ENCODE measurements around the gene ZNF335.

Gene ZNF335

GRCh38 chr20:45969712-45970634, 2.0 kb downstream of the ZNF335 start:
- Histone ChIP-seq H3K4me3 (ENCODE audit: low read length) (peak overlapping the region; percentile 93), H3K9ac (ENCODE audit: low read length) (peak overlapping the region; percentile 98), H3K4me1 (ENCODE audit: control insufficient read depth, insufficient read depth, low read length) (peaks cover 35% of the 10 kb centered on the region), H3K9me3 (ENCODE audit: control insufficient read depth, low read length) (no peaks in the 10 kb centered on the region), H3K27me3 (replicated peaks; ENCODE audit: control insufficient read depth, insufficient read depth, low read length) (no peaks in the 10 kb centered on the region), H3K36me3 (ENCODE audit: control insufficient read depth, insufficient read depth, low read length, severe bottlenecking) (peaks cover 34% of the 10 kb centered on the region)
- DNase-seq (ENCODE audit: low read depth) = peak; percentile 81

- Histone ChIP-seq H3K4me3 (ENCODE audit: low read length) (peak overlapping the region; percentile 62), H3K9ac (ENCODE audit: low read length) (peak overlapping the region; percentile 98), H3K9me3 (ENCODE audit: control insufficient read depth, low read length) (no peaks in the 10 kb centered on the region), H3K36me3 (ENCODE audit: control insufficient read depth, insufficient read depth, low read length, severe bottlenecking) (peaks cover 43% of the 10 kb centered on the region), H3K4me1 (ENCODE audit: control insufficient read depth, insufficient read depth, low read length) (peaks cover 29% of the 10 kb centered on the region), H3K27me3 (replicated peaks; ENCODE audit: control insufficient read depth, insufficient read depth, low read length) (no peaks in the 10 kb centered on the region)
- DNase-seq (ENCODE audit: low read depth) = no peak
These were observed 2.9 kb downstream of the ZNF335 start for GRCh38 chr20:45968801-45969711.

GRCh38 chr20:45968081-45968671, 3.8 kb downstream of the ZNF335 start:
- Histone ChIP-seq H3K9me3 (ENCODE audit: control insufficient read depth, low read length) (no peaks in the 10 kb centered on the region), H3K4me3 (ENCODE audit: low read length) (peak overlapping the region; percentile 62), H3K27me3 (replicated peaks; ENCODE audit: control insufficient read depth, insufficient read depth, low read length) (no peaks in the 10 kb centered on the region), H3K36me3 (ENCODE audit: control insufficient read depth, insufficient read depth, low read length, severe bottlenecking) (peaks cover 52% of the 10 kb centered on the region), H3K4me1 (ENCODE audit: control insufficient read depth, insufficient read depth, low read length) (peaks cover 29% of the 10 kb centered on the region), H3K9ac (ENCODE audit: low read length) (peak overlapping the region; percentile 98)
- no peak for DNase-seq (ENCODE audit: low read depth)

DNA sequence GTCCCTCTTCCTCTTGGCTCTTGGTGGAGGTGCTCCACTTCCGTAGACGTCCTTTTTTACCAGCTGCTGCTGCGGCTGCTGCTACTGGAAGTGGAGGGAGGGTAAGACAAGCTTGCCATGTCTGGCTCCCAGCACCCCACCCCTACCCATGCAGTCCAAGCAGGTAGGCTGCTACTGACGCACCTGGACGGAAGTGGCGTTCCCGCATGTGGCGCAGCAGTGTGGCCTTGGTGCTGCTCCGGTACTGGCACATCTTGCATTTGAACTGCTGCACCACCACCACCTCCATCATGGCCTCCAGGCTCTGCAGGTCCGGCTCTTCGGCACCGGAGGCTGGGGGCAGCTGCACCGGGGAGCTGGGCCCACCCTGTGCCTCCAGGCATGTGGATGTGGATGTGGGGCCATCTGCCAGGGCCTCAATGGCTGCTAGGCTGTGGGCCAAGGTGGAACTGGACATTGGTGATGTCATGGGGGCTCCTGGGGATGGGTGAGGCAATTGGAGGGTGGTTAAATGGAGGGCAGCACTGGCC, 4.4 kb downstream of the ZNF335 start:
- peaks cover 56% of the 10 kb centered on the region for H3K36me3 ChIP-seq (ENCODE audit: control insufficient read depth, insufficient read depth, low read length, severe bottlenecking)
- peaks cover 29% of the 10 kb centered on the region for H3K4me1 ChIP-seq (ENCODE audit: control insufficient read depth, insufficient read depth, low read length)
- H3K9ac ChIP-seq (ENCODE audit: low read length) = no peak overlapping the region
- no peaks in the 10 kb centered on the region for H3K9me3 ChIP-seq (ENCODE audit: control insufficient read depth, low read length)
- no peak for DNase-seq (ENCODE audit: low read depth)
- no peak overlapping the region for H3K4me3 ChIP-seq (ENCODE audit: low read length)
- H3K27me3 ChIP-seq (replicated peaks; ENCODE audit: control insufficient read depth, insufficient read depth, low read length) = no peaks in the 10 kb centered on the region

DNA sequence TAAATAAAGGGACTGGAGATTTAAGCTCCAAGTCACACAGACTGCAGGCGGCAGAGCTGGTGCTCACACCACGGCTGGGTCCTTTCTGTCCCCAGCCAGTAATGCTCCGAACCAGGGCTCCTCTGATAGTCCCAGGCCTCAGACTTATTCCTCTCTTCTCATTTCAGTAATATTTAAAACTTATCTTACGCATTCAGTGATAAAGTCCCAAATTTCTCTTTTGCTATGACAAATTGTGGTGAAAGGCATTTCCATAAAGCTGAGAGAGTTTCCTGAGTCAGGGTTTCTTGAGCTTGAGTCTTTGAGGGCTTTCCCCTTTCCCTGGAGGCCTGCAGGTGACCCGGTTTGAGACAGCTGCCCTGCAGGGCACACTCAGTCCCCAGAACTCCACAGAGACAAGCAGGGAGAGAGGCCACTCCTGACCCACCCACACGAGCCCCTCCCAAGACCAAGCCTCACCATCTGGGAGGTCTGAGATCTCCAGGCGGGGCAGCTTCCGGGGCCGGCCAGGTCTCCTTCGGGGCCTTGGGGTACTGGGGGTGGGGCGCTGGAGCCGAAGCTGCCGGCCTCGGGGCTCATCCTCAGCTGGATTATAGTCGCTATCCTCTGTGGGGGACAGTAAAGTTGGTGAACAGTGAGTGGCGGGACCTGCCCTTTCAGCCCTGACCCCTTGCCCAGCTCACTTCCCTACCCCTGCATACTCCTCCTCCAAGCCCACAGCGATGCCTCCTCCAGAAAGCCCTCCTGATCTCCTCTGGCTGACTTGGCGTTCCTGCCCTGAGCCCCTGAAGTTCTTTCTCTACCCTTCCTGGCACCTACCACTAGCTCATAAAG, 6.6 kb downstream of the ZNF335 start:
- peaks cover 78% of the 10 kb centered on the region for H3K36me3 ChIP-seq (ENCODE audit: control insufficient read depth, insufficient read depth, low read length, severe bottlenecking)

GRCh38 chr20:45964006-45964400, 8.0 kb downstream of the ZNF335 start:
- peaks cover 92% of the 10 kb centered on the region for H3K36me3 ChIP-seq (ENCODE audit: control insufficient read depth, insufficient read depth, low read length, severe bottlenecking)
- H3K4me3 ChIP-seq (ENCODE audit: low read length) = no peak overlapping the region
- no peaks in the 10 kb centered on the region for H3K9me3 ChIP-seq (ENCODE audit: control insufficient read depth, low read length)
- no peaks in the 10 kb centered on the region for H3K27me3 ChIP-seq (replicated peaks; ENCODE audit: control insufficient read depth, insufficient read depth, low read length)
- H3K4me1 ChIP-seq (ENCODE audit: control insufficient read depth, insufficient read depth, low read length) = peaks cover 11% of the 10 kb centered on the region
- H3K9ac ChIP-seq (ENCODE audit: low read length) = no peak overlapping the region
- no peak for DNase-seq (ENCODE audit: low read depth)

More for the DNA sequence above, 6.6 kb downstream of the ZNF335 start:
- Histone ChIP-seq H3K4me3 (ENCODE audit: low read length) (no peak overlapping the region), H3K27me3 (replicated peaks; ENCODE audit: control insufficient read depth, insufficient read depth, low read length) (no peaks in the 10 kb centered on the region), H3K4me1 (ENCODE audit: control insufficient read depth, insufficient read depth, low read length) (peaks cover 25% of the 10 kb centered on the region), H3K9me3 (ENCODE audit: control insufficient read depth, low read length) (no peaks in the 10 kb centered on the region), H3K9ac (ENCODE audit: low read length) (no peak overlapping the region)
- no peak for DNase-seq (ENCODE audit: low read depth)

GRCh38 chr20:45963059-45964005, 8.7 kb downstream of the ZNF335 start:
- H3K9ac ChIP-seq (ENCODE audit: low read length) = no peak overlapping the region
- no peaks in the 10 kb centered on the region for H3K27me3 ChIP-seq (replicated peaks; ENCODE audit: control insufficient read depth, insufficient read depth, low read length)
- peak; percentile 35 for DNase-seq (ENCODE audit: low read depth)
- H3K36me3 ChIP-seq (ENCODE audit: control insufficient read depth, insufficient read depth, low read length, severe bottlenecking) = peaks cover 96% of the 10 kb centered on the region
- peaks cover 4% of the 10 kb centered on the region for H3K4me1 ChIP-seq (ENCODE audit: control insufficient read depth, insufficient read depth, low read length)
- no peak overlapping the region for H3K4me3 ChIP-seq (ENCODE audit: low read length)
- no peaks in the 10 kb centered on the region for H3K9me3 ChIP-seq (ENCODE audit: control insufficient read depth, low read length)

- no peaks in the 10 kb centered on the region for H3K9me3 ChIP-seq (ENCODE audit: control insufficient read depth, low read length)
- no peak for DNase-seq (ENCODE audit: low read depth)
- no peak overlapping the region for H3K4me3 ChIP-seq (ENCODE audit: low read length)
- H3K9ac ChIP-seq (ENCODE audit: low read length) = no peak overlapping the region
- H3K27me3 ChIP-seq (replicated peaks; ENCODE audit: control insufficient read depth, insufficient read depth, low read length) = no peaks in the 10 kb centered on the region
- H3K36me3 ChIP-seq (ENCODE audit: control insufficient read depth, insufficient read depth, low read length, severe bottlenecking) = peaks cover 96% of the 10 kb centered on the region
- no peaks in the 10 kb centered on the region for H3K4me1 ChIP-seq (ENCODE audit: control insufficient read depth, insufficient read depth, low read length)
These were observed 9.8 kb downstream of the ZNF335 start for GRCh38 chr20:45962031-45962755.

- Histone ChIP-seq H3K9me3 (ENCODE audit: control insufficient read depth, low read length) (no peaks in the 10 kb centered on the region), H3K36me3 (ENCODE audit: control insufficient read depth, insufficient read depth, low read length, severe bottlenecking) (peaks cover 86% of the 10 kb centered on the region), H3K4me1 (ENCODE audit: control insufficient read depth, insufficient read depth, low read length) (no peaks in the 10 kb centered on the region), H3K4me3 (ENCODE audit: low read length) (no peak overlapping the region), H3K27me3 (replicated peaks; ENCODE audit: control insufficient read depth, insufficient read depth, low read length) (no peaks in the 10 kb centered on the region), H3K9ac (ENCODE audit: low read length) (no peak overlapping the region)
- no peak for DNase-seq (ENCODE audit: low read depth)
These were observed 11.9 kb downstream of the ZNF335 start for GRCh38 chr20:45959956-45960630.

Data from adipocyte (in vitro differentiated cells).